Smooth muscle cell of trachea (primary cell): ENCODE data around the gene FAM107A. TPM values are rescaled to one million over a fixed set of nuclear protein-coding genes. Genes with fewer than 3 reads are reported as not detected.

Experiments
- total RNA-seq: library from RNA; depleted of rRNA; stranded (reverse); fragments of >200 nt; gene quantifications from 2 replicates; pipeline ENCODE4 v1.2.1, GENCODE V29; 2014

Gene FAM107A, protein sequence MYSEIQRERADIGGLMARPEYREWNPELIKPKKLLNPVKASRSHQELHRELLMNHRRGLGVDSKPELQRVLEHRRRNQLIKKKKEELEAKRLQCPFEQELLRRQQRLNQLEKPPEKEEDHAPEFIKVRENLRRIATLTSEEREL
- under 0.01 and 0.15 TPM in 2 replicates for total RNA-seq

DNA sequence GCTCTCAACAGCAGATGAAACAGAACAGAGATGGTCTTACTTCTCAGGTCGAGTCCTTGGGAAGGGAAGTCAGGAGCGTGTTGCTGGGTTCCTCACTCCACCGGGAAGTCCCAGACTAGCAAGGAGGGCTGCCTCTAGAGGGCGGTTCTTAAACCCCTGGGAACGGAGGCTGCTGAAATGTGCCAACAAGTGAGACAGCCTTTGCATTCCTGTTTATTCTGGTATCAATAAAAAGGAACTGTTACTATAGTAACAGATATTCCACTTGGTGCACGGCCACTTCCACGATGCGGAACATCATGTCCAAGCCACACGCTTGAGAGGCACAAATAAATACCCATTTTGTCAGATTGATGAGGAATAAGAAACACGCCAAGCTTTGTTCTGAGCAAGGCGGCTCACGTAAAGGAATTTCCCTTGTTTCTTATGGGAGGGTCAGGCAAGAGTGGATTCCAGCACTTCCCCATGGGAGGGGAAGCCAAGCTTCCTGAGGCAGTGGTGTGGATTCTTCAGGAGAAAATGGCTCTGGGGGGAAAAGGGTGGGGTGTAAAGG is at the start of gene FAM107A:
Gene FAM107A, minus strand, starts transcription at position 123 of the 553 bp plus-strand sequence. CDS start 7,531 bp downstream, outside the sequence.

DNA sequence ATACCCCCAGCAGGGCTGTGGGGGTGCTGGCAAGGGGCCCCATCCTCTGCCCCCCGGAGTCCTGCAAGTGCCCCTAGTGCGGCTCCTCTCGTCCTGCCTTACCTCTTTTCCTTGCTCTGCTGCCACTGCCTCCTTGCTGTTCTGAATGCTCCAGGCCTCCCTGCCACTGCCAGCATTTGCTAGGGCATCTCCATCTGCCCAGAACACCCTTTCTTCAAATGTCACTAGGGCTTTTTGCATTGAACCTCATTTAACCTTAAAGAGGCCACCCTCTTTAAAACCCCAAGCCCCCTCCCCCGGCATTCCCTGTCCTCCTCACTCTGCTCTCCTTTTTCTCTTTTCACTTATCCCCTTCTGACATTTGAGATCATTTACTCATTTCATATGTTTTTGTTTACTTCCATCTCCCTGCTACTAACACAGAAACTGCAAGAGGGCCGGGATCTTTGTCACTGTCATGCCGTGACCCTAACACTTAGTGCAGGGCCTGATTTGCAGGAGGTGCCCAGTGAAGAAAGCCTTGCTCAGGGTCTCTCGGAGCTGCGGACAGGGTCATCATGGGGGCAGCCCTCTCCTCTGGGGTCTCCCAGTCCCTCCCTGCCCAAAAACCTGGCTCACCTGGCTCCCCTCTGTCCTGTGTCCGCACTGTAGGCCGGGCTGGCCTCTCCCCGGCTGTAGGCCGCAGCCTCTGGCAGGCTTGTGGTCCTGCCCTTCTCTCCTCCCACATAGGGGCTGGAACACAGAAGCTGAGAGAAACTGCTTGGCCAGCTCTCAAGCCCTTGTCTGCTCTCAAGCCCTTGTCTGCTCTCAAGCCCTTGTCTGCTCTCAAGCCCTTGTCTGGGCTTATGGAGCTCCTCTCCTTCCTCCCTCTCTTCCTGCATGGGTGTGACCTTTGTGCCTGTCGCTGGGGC is 40.4 kb downstream of the FAM107A start, which contains the start of gene ACOX2:
Gene ACOX2, minus strand, starts transcription at position 690 of the 911 bp plus-strand sequence. CDS start 2,084 bp downstream, outside the sequence.

Other genes with a start within 250 kb of the FAM107A start
- 54.4 and 84.2 TPM in 2 replicates for gene PXK, start 244.5 kb downstream of the FAM107A start, total RNA-seq
- gene PDHB, start 143.6 kb downstream of the FAM107A start, total RNA-seq: 54.9 and 127 TPM in 2 replicates
- gene KCTD6, start 85.3 kb downstream of the FAM107A start, total RNA-seq: 6.9 and 10.8 TPM in 2 replicates
- 26.5 and 27.1 TPM in 2 replicates for gene ACOX2, start 40.2 kb downstream of the FAM107A start, total RNA-seq
- gene FAM3D, start 89.4 kb upstream of the FAM107A start, total RNA-seq: not detected in 2 replicates